ENCODE results near the gene CCNG2.

The CCNG2 gene

GRCh38 chr4:77147079-77147782 is 9.8 kb upstream of the CCNG2 start:
- DNase-seq = no peak

- no peak for DNase-seq
Measured at GRCh38 chr4:77148078-77148477, 8.9 kb upstream of the CCNG2 start.

GRCh38 chr4:77149789-77150188 is 7.2 kb upstream of the CCNG2 start:
- DNase-seq = no peak

DNA sequence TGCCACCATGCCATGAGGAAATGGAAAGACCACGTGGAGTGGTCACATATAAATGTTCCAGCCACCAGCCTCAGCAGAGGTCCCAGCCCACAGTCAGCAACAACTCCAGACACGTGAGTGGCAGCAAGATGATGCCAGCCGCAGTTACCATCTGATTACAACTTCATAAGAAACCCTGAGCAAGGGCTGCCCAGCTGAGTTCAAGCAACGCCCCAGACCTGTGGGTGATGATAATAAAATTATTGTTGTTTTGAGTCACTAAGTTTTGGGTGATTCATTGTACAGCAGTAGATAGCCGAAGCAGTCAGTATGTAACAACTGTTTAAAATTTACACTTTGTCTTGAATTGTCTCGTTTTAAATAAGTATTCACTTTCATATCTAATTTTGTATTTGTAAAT is 5.8 kb upstream of the CCNG2 start:
- no peak for DNase-seq

DNA sequence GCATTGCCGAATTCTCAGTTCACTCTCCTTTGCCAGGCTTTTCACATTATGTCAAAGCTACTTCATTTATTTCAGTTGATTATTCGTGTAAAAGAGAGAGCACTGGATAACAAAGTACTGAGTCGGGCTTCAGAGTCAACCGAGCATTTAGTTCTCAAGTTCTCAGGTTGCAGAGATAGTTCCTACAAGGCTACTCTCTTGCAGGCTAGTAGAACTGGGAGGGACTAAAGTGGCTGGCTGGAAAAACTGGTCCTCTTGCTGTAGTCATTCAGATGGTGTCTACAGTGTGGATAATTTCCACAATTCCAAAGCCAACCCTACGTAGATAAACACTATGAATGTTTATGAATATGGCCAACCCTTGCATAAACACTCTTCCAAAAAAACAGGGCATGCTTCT is 4.6 kb upstream of the CCNG2 start:
- DNase-seq = no peak

DNA sequence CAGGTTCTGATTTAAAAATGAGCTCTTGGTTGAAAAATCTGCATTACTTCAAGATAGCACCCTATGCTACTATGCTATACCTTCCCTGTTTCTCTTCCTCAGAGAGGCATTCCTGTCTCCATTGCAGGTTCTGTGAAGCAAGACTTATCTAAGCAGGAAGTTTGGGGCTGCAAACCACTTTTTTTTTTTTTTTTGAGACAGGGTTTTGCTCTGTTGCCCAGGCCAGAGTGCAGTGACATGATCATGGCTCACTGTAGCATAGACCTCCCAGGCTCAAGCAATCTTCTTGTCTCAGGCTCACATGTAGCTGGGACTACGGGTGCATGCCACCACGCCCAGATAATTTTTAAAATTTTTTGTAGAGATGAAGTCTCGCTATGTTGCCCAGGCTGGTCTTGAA is 4.0 kb upstream of the CCNG2 start:
- DNase-seq = no peak

GRCh38 chr4:77154065-77154464 is 2.9 kb upstream of the CCNG2 start:
- no peak for DNase-seq

DNA sequence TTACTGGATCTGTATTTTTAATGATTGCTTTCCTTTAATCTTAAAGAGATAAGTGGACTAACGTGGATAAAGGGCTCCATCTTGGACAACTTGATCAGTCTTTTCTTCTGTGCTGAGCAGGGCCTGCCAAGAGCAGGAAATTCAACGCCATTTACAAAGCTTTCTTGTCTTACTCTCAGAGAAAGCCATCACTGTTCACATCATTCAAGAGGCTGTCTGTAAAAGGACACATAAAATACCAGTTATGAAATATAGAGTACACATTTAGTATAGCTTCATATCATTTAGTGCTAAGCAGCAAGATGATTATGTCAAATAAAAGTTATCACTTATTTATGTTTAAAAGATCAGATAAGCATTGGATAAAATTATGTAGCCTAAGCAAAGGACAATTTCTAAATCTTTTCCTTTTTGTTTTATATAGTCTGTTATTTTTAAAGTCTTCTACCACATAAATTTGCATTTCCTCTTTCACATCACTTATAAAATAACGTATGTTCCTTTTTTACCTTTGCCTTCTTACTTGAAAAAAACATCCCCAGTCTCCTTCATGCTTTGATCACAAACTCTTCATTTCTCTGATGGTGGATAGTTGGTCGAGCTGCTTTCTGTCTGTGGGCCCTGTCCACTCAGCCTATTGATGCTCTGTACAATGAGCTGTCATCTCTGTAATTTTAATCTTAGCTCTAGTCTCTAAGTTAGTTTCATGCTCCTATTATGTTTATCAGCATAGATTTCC is 2.1 kb upstream of the CCNG2 start:
- no peak for DNase-seq

DNA sequence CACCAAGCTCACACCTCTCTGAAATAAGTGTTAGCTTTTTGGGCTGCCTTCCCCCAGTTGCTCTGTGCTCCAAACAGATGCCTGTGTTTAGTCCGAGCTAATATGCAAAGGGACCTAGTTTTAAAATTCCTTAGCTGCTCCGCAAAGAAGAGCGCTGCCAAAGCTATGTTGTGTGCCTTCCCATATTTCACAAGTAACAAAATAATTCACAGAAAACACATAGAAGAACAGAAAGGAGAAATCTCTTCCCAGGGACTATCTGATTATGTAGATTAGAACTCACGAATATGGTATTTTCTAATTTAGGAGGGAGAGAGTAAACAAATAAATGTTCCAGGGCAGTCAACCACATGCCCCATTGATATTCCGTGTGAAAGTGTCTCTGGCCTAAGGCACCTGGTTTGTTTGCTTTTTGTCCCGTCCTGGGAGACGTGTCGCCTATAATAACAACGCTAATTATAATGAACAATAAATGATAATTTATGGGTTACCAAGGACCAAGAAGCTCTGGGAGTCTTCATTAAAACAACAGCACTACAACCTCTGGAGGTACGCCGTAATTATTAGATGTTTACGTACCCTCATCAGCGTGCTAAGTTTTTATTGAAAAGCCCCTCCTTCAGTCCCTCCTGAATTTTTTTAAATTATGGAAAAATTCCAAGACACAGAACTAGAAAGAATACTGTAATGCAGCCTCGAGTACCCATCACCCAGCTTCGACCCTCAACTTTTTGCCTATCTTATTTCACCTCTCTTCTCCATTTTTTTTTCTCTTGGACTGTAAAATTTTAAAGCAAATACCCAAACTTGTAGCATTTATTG is 1.2 kb upstream of the CCNG2 start:
- DNase-seq = peak; percentile 42

DNA sequence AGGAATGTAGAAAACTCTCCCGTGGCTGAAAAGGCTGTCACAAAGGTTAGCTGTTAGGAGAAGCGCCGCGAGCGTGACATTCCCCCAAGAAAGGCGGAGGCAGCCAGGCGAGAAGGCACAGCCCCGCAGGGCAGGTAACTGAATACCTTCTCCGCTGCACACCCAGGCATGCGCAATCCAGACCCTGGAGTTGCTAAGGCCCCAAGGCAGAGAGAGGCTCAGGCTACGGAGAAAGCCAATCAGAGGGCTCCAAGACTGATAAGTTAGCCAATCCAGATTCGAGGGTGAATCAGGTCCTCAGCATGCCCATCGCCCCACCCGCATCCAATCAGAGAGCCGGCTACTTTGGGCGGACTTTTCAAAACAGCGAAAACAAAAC is 485 bp upstream of the CCNG2 start:
- peak; percentile 99 for DNase-seq

GRCh38 chr4:77157859-77158486 is 966 bp downstream of the CCNG2 start:
- peak; percentile 75 for DNase-seq

- no peak for DNase-seq
Measured at GRCh38 chr4:77158487-77158861, 1.5 kb downstream of the CCNG2 start.

DNA sequence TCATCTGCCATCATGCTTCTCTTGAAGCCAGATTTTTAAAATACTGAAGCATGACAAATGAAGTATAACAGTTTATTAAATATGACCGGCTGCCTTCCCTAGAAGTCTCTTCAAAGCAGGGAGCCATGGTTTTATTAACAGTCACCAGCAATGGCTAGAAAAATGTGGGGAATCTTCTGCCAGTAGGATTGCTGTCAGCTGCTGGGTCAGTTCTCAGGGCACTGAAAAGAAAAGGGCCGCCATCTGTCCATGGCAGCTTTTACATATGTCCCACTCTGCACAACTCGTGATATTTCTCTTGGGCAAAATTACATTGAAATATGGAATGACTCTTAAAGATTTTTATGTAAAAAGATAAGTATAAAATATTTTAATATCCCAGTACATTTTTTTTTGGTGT is 2.8 kb downstream of the CCNG2 start:
- DNase-seq = no peak

- no peak for DNase-seq
Measured at GRCh38 chr4:77163641-77164040, 6.6 kb downstream of the CCNG2 start.

DNA sequence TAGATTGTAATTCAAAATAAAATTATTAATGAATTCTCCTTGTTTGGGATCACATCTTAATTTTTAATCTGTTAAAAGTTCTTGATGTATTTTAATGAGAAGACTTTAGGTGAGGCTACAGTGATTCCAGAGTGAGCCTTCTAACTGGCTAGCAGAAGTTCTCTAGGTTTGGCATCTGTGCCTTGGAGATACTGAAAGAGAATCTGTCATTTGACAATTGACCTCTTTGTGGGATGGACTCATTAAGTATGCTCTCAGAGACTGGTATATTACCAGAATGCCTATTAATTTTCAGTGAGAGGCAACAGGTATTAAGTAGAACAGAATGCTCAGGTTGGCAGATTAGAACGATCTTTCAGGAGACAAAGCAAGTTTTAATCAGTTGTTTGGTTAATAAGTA is 10.2 kb downstream of the CCNG2 start:
- no peak for DNase-seq

- no peak for DNase-seq
Measured at GRCh38 chr4:77167866-77168265, 10.9 kb downstream of the CCNG2 start.

DNA sequence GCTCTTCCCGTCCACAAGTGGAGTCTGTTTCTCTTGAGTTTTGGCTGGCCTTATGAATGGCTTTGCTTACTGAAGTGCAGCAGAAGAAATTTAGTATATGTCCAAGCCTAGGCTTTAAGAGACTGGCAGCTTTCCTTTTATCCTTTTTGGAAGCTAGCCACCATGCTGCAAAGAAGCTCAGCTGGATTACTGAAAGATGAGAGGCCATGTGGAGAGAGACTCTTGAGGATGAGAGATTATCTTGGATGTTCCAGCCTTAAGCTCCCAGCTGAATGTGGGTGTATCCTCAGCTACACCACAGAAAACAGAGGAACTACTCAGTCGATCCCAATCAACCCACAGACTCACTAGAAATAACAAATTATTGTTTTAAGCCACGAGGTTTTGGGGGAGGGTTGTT is 12.5 kb downstream of the CCNG2 start:
- DNase-seq = no peak

DNA sequence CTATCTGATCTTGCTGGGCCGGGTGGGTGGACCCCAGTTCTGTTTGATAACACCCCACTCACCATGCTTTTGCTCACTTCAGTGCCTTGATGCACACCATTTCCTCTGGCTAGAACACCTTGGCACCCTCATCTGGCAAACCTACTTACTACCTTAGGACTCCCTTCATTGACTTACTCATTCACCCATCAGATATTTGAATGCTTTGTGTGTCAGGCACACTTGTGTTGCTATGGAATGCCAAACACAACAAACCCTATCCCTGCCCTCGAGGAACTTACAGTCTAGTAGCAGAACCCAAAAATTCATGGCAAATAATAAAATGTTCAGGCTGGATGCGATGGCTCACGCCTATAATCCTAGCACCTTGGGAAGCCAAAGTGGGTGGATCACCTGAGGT is 13.9 kb downstream of the CCNG2 start:
- DNase-seq = no peak

DNA sequence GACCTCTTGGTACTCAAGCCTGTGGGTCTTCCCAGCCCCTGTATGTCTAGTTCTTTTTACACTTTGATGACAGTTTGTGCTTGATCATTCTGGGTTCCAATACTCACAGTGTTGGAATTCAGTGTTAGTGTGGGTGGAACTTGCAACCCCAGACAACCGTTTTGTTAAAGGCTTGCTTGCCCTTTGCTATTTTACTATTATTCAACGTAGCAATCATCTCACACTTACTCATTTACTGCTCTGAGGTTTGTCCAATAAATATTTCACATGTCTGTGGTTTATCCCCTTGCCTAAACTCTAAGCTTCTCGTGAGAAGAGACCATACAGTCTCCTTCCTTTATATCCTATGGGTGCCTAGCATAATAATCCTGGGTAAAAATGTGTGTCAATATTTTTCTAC is 15.3 kb downstream of the CCNG2 start:
- no peak for DNase-seq

DNA sequence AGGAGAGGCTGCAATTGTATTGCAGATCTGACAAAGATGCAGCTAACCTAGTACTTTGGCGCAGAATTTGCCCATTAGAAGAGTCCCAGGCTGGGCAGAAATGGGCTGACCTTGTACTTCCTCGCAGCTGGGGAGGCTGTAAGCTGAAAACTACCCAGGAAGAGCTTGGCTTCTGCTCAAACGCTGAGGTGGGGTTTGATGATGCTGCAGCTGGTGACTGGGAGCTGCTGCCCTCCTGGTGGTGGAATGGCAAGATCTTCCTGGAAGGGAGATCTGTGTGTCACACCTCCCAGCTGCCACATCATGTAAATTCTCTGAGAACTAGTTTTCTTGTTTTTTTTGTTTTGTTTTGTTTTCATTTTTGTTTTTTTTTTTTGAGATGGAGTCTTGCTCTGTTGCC is 17.4 kb downstream of the CCNG2 start:
- DNase-seq = no peak

DNA sequence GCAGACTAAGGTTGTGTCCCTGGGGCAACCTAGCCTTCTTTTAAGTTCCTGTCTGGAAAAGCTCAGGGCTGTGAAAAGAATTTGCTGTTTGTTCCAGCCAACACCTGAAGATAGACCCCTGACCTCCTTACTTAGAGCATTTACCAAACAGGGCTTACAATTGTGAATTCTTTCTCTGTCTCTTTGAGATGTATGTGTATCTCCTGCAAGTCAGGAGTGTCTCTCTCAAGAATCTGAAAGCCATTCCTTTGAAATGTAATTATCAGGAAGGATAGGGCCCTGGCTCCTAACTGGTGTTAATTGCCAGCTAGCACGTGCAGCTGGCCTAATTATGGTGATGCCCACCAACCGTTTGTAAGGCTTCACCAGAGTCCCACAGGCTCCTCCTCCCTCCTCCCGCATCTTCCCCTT is 18.2 kb downstream of the CCNG2 start:
- no peak for DNase-seq

GRCh38 chr4:77176640-77177039 is 19.6 kb downstream of the CCNG2 start:
- no peak for DNase-seq

- DNase-seq = no peak
Measured at GRCh38 chr4:77177199-77177598, 20.2 kb downstream of the CCNG2 start.

DNA sequence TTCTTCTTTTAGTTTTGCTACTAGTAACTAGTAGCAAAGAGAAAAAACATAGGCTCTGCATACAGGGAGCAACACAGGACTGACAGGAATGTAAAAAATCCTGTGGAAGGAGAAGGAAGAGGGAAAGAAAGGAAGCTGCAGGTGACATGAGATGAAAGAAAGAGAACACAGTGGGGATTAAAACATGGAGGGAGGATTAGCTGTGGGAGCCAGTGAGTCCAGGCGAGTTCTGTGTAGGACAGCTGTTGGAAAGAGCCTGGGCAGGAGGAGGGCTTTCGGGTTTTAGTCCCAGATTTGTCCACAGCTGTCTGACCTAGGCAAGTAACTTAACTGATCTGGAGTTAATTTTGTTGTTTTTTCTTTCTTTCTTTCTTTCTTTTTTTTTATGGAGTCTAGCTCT is 21.6 kb downstream of the CCNG2 start:
- no peak for DNase-seq
